Left hindlimb (tissue), 1 donor: ENCODE data around the gene AMBRA1.
A peak's percentile ranks its signal among the peaks of the same experiment; 100 is the strongest.

Experiments used
- DNase-seq: peaks from one replicate; pipeline ENCODE4 v3.0.0-alpha.2; 2018

AMBRA1 gene

GRCh38 chr11:46363455-46364005, 230.3 kb downstream of the AMBRA1 start:
- no peak for DNase-seq

- no peak for DNase-seq
Measured at GRCh38 chr11:46363031-46363407, 230.8 kb downstream of the AMBRA1 start.

- no peak for DNase-seq
Measured at GRCh38 chr11:46362156-46363030, 231.4 kb downstream of the AMBRA1 start.

GRCh38 chr11:46361283-46362155, 232.3 kb downstream of the AMBRA1 start:
- peak; percentile 83 for DNase-seq

- DNase-seq: no peak
Measured at GRCh38 chr11:46360878-46361277, 232.9 kb downstream of the AMBRA1 start.

- DNase-seq: no peak
Measured at GRCh38 chr11:46359953-46360352, 233.9 kb downstream of the AMBRA1 start.

GRCh38 chr11:46357483-46357936, 236.3 kb downstream of the AMBRA1 start:
- DNase-seq: no peak

- DNase-seq: no peak
Measured at GRCh38 chr11:46356924-46357482, 236.8 kb downstream of the AMBRA1 start.

- DNase-seq: no peak
Measured at GRCh38 chr11:46353698-46354097, 240.1 kb downstream of the AMBRA1 start.

GRCh38 chr11:46352063-46352841, 241.6 kb downstream of the AMBRA1 start:
- no peak for DNase-seq

GRCh38 chr11:46351606-46352005, 242.2 kb downstream of the AMBRA1 start:
- no peak for DNase-seq

- DNase-seq: no peak
Measured at GRCh38 chr11:46351148-46351547, 242.7 kb downstream of the AMBRA1 start.

- no peak for DNase-seq
Measured at GRCh38 chr11:46350695-46351094, 243.1 kb downstream of the AMBRA1 start.

GRCh38 chr11:46348566-46349401, 245.0 kb downstream of the AMBRA1 start:
- no peak for DNase-seq

GRCh38 chr11:46347637-46348311, 246.0 kb downstream of the AMBRA1 start:
- DNase-seq: no peak

- peak; percentile 86 for DNase-seq
Measured at GRCh38 chr11:46346886-46347636, 246.8 kb downstream of the AMBRA1 start, which contains the start of gene DGKZ. TSS of gene DGKZ (plus strand) at chr11:46347463. CDS start at chr11:46347660, 197 bp downstream.
